ENCODE measurements around the gene INPP5J. TPM values are rescaled to one million over a fixed set of nuclear protein-coding genes. Genes with fewer than 3 reads are reported as not detected.

INPP5J gene
- total RNA-seq, 1 experiment from 2014 or later: 1.7 TPM

GRCh38 chr22:31118046-31118820 is 4.5 kb upstream of the INPP5J start:
- Histone ChIP-seq H3K4me1 (ENCODE audit: control insufficient read depth, insufficient read depth, low read length) (no peaks in the 10 kb centered on the region), H3K27ac (ENCODE audit: low read length) (no peak overlapping the region), H3K4me3 (ENCODE audit: low read depth in 2 of 2, low read length in 2 of 2) (no peak overlapping the region), H3K9me3 (ENCODE audit: control insufficient read depth, insufficient read depth, low read depth, low read length) (no peaks in the 10 kb centered on the region), H3K27me3 (ENCODE audit: control insufficient read depth, insufficient read depth, low read length) (no peaks in the 10 kb centered on the region), H3K36me3 (ENCODE audit: control insufficient read depth, insufficient read depth, low read length) (no peaks in the 10 kb centered on the region)
- DNase-seq (ENCODE audit: low read depth, low spot score): no peak
- no TSS peak for BruUV-seq (replicated peaks)
- intact Hi-C loops (cut with micrococcal nuclease; ENCODE audit: unreplicated experiment): no loop called here
- TF ChIP-seq, protein P1, sequence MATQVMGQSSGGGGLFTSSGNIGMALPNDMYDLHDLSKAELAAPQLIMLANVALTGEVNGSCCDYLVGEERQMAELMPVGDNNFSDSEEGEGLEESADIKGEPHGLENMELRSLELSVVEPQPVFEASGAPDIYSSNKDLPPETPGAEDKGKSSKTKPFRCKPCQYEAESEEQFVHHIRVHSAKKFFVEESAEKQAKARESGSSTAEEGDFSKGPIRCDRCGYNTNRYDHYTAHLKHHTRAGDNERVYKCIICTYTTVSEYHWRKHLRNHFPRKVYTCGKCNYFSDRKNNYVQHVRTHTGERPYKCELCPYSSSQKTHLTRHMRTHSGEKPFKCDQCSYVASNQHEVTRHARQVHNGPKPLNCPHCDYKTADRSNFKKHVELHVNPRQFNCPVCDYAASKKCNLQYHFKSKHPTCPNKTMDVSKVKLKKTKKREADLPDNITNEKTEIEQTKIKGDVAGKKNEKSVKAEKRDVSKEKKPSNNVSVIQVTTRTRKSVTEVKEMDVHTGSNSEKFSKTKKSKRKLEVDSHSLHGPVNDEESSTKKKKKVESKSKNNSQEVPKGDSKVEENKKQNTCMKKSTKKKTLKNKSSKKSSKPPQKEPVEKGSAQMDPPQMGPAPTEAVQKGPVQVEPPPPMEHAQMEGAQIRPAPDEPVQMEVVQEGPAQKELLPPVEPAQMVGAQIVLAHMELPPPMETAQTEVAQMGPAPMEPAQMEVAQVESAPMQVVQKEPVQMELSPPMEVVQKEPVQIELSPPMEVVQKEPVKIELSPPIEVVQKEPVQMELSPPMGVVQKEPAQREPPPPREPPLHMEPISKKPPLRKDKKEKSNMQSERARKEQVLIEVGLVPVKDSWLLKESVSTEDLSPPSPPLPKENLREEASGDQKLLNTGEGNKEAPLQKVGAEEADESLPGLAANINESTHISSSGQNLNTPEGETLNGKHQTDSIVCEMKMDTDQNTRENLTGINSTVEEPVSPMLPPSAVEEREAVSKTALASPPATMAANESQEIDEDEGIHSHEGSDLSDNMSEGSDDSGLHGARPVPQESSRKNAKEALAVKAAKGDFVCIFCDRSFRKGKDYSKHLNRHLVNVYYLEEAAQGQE (IDR thresholded peaks at IDR 0.05; ENCODE audit: insufficient read depth in 1 of 2, low read depth in 2 of 2, low read length in 1 of 2): no peak
- ATAC-seq: no peak
- CTCF ChIA-PET: no interaction called here
- in situ Hi-C loops (cut with HindIII; ENCODE audit: low pct_unique_long_range_greater_than_20kb, low sequenced_read_pairs): no loop called here
- POLR2A ChIA-PET: no interaction called here

DNA sequence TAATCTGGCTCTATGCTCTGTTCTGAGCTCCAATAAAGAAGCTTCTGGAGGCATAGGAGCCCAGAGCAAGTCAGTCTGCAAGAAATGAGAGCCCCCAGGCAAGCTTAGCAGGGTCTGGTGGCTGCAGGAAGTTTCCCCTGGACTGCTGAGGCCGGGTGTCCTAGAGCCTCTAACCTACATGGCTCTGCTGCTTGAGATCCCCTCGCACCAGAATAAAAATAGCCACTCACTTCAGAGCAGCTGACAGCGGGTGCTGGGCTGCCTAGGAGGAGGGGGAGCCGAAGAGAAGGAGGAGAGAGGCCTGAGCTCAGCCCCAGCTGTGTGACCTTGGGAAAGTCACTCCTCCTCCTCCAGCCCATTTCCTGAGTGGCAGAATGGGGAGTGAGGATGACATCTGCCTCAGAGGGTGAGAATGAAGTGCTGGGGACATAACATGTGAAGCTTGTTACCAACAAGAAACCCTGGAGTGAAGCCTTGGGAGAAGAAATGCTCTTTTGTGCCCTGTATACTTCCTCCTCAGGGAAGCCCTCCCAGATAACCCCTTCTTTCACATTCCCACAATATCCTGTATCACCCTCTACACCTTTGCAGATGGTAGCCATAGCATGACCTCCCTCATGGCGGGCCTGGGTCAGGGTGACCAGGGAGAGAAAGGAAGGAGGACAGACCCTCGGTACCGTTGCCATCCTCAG is 3.6 kb upstream of the INPP5J start:
- ATAC-seq (no peak), DNase-seq (ENCODE audit: low read depth, low spot score) (no peak)
- no peaks in the 10 kb centered on the region for H3K27me3 ChIP-seq (ENCODE audit: control insufficient read depth, insufficient read depth, low read length)
- no peak overlapping the region for H3K27ac ChIP-seq (ENCODE audit: low read length)
- TF ChIP-seq CTCF (IDR thresholded peaks at IDR 0.05) (no peak), TCF7L2 (IDR thresholded peaks at IDR 0.05; ENCODE audit: low read depth, low read length) (no peak), POLR2AphosphoS5 (IDR thresholded peaks at IDR 0.05; ENCODE audit: low read depth, low read length) (no peak), SIN3A (IDR thresholded peaks at IDR 0.05; ENCODE audit: borderline replicate concordance, insufficient read depth, low read depth, low read length) (no peak)
- TF ChIP-seq, protein P1 (IDR thresholded peaks at IDR 0.05; ENCODE audit: insufficient read depth in 1 of 2, low read depth in 2 of 2, low read length in 1 of 2): no peak
- intact Hi-C loops (cut with micrococcal nuclease; ENCODE audit: unreplicated experiment) (no loop called here), in situ Hi-C loops (cut with HindIII; ENCODE audit: low pct_unique_long_range_greater_than_20kb, low sequenced_read_pairs) (no loop called here)
- H3K4me3 ChIP-seq (ENCODE audit: low read depth in 2 of 2, low read length in 2 of 2): no peak overlapping the region
- H3K36me3 ChIP-seq (ENCODE audit: control insufficient read depth, insufficient read depth, low read length): no peaks in the 10 kb centered on the region
- H3K4me1 ChIP-seq (ENCODE audit: control insufficient read depth, insufficient read depth, low read length): no peaks in the 10 kb centered on the region
- POLR2A ChIA-PET: no interaction called here
- no peaks in the 10 kb centered on the region for H3K9me3 ChIP-seq (ENCODE audit: control insufficient read depth, insufficient read depth, low read depth, low read length)
- no TSS peak for BruUV-seq (replicated peaks)
- CTCF ChIA-PET: no interaction called here

Data from Panc1 (cell line).